Stimulated activated CD8-positive, alpha-beta memory T cell treated with anti-CD3 and anti-CD28 coated beads, Interleukin-4, amount 100 ng/mL, for 1 hour (primary cell): ENCODE measurements around the gene ADIPOQ.
"Not testable (repeated sequence)": the region's sequence is repeated elsewhere in the genome, so short reads cannot be mapped to it uniquely, and the experiment has no call there.

Experiments used
- DNase-seq, 2 donors: peaks; one replicate each; pipeline ENCODE4 v3.0.0-alpha.2; 2020; ENCODE audit warnings: low read depth in 2 of 2, low spot score in 1 of 2

ADIPOQ gene

DNA sequence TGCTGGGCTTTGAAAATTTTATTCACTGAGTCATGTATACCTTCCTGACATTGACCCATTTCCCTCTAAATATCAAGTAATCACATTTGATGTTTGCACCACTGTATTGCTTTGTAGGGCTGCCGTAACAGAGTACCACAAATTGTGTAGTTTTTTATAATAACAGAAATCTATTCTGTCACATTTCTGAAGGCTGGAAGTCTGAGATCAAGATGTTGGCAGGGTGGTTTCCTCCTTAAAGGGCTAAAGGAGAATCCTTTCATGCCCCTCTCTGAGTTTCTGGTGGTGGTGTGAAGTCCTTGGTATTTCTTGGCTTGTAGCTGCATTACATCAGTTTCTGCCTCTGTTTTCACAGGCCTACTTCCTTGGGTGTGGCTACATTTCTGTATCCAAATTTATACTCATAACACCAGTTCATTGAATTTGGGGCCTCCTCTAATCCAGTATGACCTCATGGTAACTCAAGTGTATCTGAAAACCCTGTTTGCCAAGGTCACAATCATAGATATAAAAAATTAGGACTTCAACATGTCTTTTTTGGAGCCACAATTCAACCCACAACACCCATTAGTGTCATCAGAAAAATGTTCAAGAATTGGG lies 58.7 kb downstream of the ADIPOQ start:
- no peak for DNase-seq

DNA sequence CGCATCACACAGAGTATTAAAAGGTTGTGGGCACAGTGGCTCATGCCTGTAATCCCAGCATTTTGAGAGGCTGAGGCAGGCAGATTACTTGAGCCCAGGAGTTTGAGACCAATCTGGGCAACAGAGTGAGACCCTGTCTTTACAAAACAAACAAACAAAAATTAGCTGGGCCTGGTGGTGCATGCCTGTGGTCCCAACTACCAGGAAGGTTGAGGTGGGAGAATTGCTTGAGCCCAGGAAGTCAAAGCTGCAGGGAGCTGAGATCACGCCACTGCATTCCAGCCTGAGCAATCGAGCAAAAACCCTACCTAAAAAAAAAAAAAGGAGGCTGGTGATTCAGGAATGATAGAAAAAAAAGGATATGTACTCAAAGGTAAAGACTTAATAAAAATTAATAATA lies 59.6 kb downstream of the ADIPOQ start:
- no peak for DNase-seq

DNA sequence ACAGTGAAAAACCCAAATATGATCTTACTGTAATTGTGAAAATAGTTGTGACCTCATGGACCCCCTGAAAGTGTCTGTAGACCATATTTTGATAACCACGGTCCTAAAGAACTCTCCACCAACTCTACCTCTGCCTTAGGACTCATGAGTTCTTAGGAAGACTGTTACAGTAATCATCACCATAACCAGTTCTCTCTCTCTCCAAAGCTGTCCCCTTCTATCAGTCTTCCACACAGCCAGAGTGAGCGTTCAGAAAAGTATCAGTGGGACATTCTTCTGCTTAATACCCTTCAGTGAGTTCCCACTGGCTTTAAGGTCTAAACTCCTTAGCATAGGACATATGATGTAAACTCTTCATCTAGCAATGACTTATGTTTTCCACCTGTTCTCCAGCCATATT lies 60.2 kb downstream of the ADIPOQ start:
- DNase-seq: no peak

DNA sequence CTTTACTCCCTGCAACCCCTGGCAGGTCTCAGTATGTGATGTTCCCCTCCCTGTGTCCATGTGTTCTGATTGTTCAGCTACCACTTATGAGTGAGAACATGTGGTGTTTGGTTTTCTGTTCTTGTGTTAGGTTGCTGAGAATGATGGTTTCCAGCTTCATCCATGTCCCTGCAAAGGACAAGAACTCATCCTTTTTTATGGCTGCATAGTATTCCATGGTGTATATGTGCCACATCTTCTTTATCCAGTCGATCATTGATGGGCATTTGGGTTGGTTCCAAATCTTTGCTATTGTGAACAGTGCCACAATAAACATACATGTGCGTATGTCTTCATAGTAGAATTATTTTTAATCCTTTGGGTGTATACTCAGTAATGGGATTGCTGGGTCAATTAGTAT lies 61.2 kb downstream of the ADIPOQ start:
- DNase-seq: not testable (repeated sequence)

DNA sequence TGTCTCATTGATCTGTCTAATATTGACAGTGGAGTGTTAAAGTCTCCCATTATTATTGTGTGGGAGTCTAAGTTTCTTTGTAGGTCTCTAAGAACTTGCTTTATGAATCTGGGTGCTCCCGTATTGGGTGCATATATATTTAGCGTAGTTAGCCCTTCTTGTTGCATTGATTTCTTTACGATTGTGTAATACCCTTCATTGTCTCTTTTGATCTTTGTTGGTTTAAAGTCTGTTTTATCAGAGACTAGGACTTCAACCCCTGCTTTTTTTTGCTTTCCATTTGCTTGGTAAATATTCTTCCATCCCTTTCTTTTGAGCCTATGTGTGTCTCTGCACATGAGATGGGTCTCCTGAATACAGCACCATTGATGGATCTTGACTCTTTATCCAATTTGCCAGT lies 64.6 kb downstream of the ADIPOQ start:
- not testable (repeated sequence) for DNase-seq
